GM12878 (cell line): ENCODE data around the gene PRR23B.

Experiments used
- POLR2AphosphoS5 ChIP-seq: IDR thresholded peaks from 2 replicates; pipeline ENCODE4 v1.6.1; 2011; ENCODE audit warnings: mild to moderate bottlenecking, low read length, inconsistent platforms
- YY1 ChIP-seq: IDR thresholded peaks from 2 replicates; pipeline ENCODE4 v1.6.1; 2011; ENCODE audit warnings: low read depth, mild to moderate bottlenecking, low read length

GRCh38 chr3:139020868-139021234, at the start of gene PRR23B:
- no peak for TF ChIP-seq POLR2AphosphoS5
- TF ChIP-seq YY1, result no peak
